Neural cell (in vitro differentiated cells): ENCODE data around the gene CYB5A.

Source experiments
- EZH2 ChIP-seq: fragments of 200-600, 300-800 bp; shearing (Covaris generic), sonication (generic); IDR thresholded peaks from 2 replicates; pipeline ENCODE4 v1.6.1; 2014; ENCODE audit warnings: antibody characterized with exemption, low read length, borderline replicate concordance, mild to moderate bottlenecking; ENCODE audit not compliant: insufficient read depth, poor library complexity, severe bottlenecking
- MXI1 ChIP-seq: fragments of 450-650 bp; conservative IDR thresholded peaks from 2 replicates; pipeline ENCODE4 v1.6.1; 2014; ENCODE audit warnings: antibody characterized with exemption, mild to moderate bottlenecking; ENCODE audit not compliant: poor library complexity, severe bottlenecking

DNA sequence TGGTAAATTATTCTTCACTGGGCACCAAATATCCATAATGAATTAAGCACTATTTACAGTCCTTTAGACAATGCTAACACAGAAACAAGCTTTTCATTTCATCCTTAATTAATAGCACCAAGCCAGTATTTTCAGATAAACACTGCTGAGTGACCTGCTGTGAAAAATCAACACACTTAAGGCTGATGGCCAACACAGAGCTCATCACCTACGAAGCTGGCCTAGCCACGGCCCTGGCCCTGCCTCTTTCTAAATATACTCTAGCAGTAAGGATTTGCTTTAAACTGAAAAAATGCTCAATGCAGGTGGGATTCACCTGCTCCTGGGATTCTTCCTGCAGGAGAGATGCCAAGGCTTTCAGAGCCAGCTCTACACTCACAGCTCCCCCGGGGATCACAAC is 18.4 kb downstream of the CYB5A start:
- no peak for TF ChIP-seq EZH2
- no peak for TF ChIP-seq MXI1
